GM21390 (cell line): Measurements from ENCODE around the gene EDC3.

Source experiments
- ATAC-seq: cut with Tn5 transposase; IDR thresholded peaks from one replicate; pipeline ENCODE4 v1.9.1; 2021; ENCODE audit not compliant: unreplicated experiment

The EDC3 gene

DNA sequence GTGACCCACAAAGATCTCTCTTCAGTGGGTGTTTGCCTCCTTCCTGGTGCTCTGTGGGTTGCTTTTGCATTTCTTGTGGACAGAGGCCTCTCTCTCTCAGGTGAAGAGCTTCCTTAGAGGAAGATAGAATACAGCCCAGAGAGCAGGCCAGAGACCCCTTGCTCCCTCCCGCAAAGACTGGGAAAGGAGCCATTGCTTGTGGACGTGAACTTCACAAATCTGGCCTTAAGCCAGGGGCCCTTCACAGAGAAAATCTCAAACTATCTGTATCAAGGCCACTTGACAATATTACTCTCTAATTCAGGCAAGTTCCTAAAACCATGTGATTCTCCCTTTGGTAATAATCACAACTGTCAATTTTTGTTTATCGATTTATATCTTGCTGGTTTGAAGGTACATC, 110.6 kb downstream of the EDC3 start:
- no peak for ATAC-seq

DNA sequence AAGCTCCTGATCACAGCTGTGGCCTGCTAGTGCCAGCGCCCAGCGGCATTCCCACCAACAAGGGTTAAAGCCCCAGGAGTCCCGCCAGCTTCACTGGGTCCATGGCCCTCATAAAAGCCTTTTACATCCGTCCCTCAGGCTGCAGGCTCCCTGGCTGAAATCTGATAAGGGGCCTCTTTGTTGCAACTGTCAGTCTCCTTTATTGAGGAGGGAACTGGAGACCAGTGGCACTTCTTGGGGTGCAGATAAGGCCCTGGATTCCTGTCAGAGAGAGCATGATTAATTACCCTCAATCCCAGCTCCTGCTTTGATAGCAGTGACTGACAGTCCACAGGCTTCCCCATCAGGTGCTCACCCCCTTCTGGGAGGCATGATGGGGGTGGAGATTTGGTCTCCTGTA, 111.0 kb downstream of the EDC3 start:
- ATAC-seq = no peak

DNA sequence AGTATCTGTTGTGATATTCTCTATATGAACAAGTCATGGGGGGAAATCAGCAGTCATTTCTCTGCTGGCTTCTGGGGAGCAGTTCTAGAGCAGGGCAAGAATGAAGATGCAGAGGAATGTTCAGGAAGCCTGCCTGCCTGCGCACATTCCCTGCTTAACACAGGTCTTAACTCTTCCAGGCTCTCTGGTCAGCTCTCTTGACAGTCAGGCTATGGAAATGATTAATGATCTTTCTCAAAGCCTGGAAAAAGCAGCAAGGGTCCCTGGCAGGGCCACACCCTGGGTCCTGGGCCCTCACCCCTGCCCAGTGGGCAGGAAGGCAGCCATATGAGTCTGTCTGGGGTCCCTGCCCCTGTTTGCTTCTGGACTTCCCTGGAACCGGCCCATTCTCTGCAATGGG, 111.6 kb downstream of the EDC3 start:
- ATAC-seq = no peak
